Caco-2 (cell line): ENCODE results near the gene ADAD2. TPM values are rescaled to one million over a fixed set of nuclear protein-coding genes. Genes with fewer than 3 reads are reported as not detected.

Experiments used
- Bru-seq: library from RNA; stranded (reverse); fragments of 400-500 nt; gene quantifications from one replicate; lab custom pipeline; 2021; lab: Mats Ljungman, UMichigan
- BruChase-seq, 2 experiments: library from RNA; stranded (reverse); fragments of 400-500 nt; gene quantifications; one replicate each; lab custom pipeline; 2021; lab: Mats Ljungman, UMichigan
- BruUV-seq: library from RNA; stranded (reverse); fragments of 400-500 nt; replicated peaks from 2 replicates; lab custom pipeline; 2021; lab: Mats Ljungman, UMichigan
- CTCF ChIA-PET: fragments of 300-600 bp; sonication (Branson Sonifier 250); formaldehyde crosslinking; loops from one replicate; lab custom pipeline; 2022; ENCODE audit warnings: antibody characterized with exemption; lab: Charles Lee
- POLR2A ChIA-PET: fragments of 300-600 bp; sonication (Branson Sonifier 250); formaldehyde crosslinking; loops from one replicate; lab custom pipeline; 2022; ENCODE audit warnings: antibody characterized with exemption; lab: Charles Lee
- DNase-seq, 2 experiments: peaks; one replicate each; pipeline versions ENCODE4 v3.0.0 to v3.0.0-alpha.2; 2020 to 2022
- H3K27me3 ChIP-seq: replicated peaks from 2 replicates; pipeline ENCODE4 v1.6.0; 2011; ENCODE audit warnings: low read length; ENCODE audit not compliant: control insufficient read depth, insufficient read depth
- H3K36me3 ChIP-seq: 2 replicates; pipeline ENCODE4 v1.5.1; 2011; ENCODE audit warnings: low read length; ENCODE audit not compliant: control insufficient read depth, insufficient read depth
- H3K4me1 ChIP-seq: fragments of 250-450 bp; sonication (Bioruptor Pico); 2 replicates; pipeline ENCODE4 v1.5.1; 2020; ENCODE audit warnings: mild to moderate bottlenecking
- H3K4me3 ChIP-seq: 2 replicates; pipeline ENCODE4 v1.5.1; 2011; ENCODE audit warnings: low read depth, mild to moderate bottlenecking, control low read depth, low read length
- H3K9me3 ChIP-seq: fragments of 250-450 bp; sonication (Bioruptor Pico); 2 replicates; pipeline ENCODE4 v1.5.1; 2020; ENCODE audit warnings: mild to moderate bottlenecking, moderate library complexity
- H3K27ac Mint-ChIP-seq: one replicate; pipeline ENCODE4 v1.8.0; 2022; ENCODE audit warnings: mixed read lengths; ENCODE audit not compliant: unreplicated experiment
- H3K27me3 Mint-ChIP-seq: one replicate; pipeline ENCODE4 v1.8.0; 2022; ENCODE audit warnings: mixed read lengths; ENCODE audit not compliant: insufficient read depth, unreplicated experiment
- H3K36me3 Mint-ChIP-seq: one replicate; pipeline ENCODE4 v1.8.0; 2022; ENCODE audit warnings: mild to moderate bottlenecking, mixed read lengths; ENCODE audit not compliant: insufficient read depth, unreplicated experiment
- H3K4me1 Mint-ChIP-seq: one replicate; pipeline ENCODE4 v1.8.0; 2022; ENCODE audit warnings: low read depth, mixed read lengths; ENCODE audit not compliant: unreplicated experiment
- H3K4me3 Mint-ChIP-seq: one replicate; pipeline ENCODE4 v1.8.0; 2022; ENCODE audit warnings: mild to moderate bottlenecking, moderate library complexity, mixed read lengths; ENCODE audit not compliant: unreplicated experiment
- H3K9me3 Mint-ChIP-seq: one replicate; pipeline ENCODE4 v1.8.0; 2022; ENCODE audit warnings: mixed read lengths; ENCODE audit not compliant: unreplicated experiment
- intact Hi-C: fragments of 100-400 bp; cut with micrococcal nuclease; formaldehyde crosslinking; loops from one replicate; pipeline ENCODE4 v1.10.0; 2022; ENCODE audit not compliant: unreplicated experiment
- long read RNA-seq: library from polyadenylated mRNA; stranded (forward); transcript quantifications from one replicate; pipeline ENCODE4 v2.0.0, GENCODE V29; 2022
- total RNA-seq: library from RNA; stranded (reverse); gene quantifications from 2 replicates; pipeline ENCODE4 v1.2.3, GENCODE V29; 2022
- TF ChIP-seq, protein P1 (sequence below), 2 experiments: fragments of 200-600 bp in 1 of 2; IDR thresholded peaks; 1 replicate in 1 of 2; 2 replicates in 1 of 2; pipeline versions ENCODE4 v1.5.1 to v1.8.0; 2011 to 2022; ENCODE audit warnings: antibody characterized with exemption in 1 of 2, control low read depth in 1 of 2, inconsistent platforms in 1 of 2, low read depth in 1 of 2, low read length in 1 of 2, mild to moderate bottlenecking in 1 of 2, moderate library complexity in 1 of 2; ENCODE audit not compliant: insufficient read depth in 1 of 2, severe bottlenecking in 1 of 2, unreplicated experiment in 1 of 2

The ADAD2 gene
- total RNA-seq = not detected in 2 replicates
- Bru-seq, nascent RNA = not detected
- BruChase-seq, experiment 1, labeled RNA remaining after a 2-hour chase = not detected
- BruChase-seq, experiment 2, labeled RNA remaining after a 6-hour chase = not detected
- long read RNA-seq = 0 reads

DNA sequence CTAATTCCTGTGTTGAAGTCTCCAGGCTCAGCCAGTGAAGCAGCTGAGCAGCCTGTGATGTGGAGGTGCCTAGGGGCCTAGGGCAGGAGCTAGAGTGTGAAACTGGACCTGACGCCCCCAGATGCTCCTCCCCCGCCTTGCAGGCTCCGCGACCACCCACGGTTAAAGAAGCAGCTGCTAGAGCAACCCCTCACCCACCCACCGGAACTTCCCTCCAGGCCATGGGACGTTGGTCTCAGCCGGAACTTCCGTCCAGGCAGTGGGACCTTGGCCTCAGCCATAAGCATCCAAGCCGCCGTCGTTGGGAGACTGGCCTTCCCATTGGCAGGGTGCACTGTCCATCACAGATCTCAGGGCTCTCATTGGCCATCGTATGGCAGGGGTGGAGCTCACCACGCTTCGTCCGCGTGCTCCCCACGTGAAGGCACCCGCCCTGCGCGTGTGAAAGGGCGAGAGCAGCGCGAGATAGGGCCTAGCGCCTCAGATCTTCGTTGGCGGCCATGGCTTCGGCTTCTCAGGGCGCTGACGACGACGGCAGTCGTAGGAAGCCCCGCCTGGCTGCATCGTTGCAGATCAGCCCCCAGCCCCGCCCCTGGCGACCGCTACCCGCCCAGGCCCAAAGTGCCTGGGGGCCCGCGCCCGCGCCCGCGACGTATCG lies at the start of gene ADAD2:
ADAD2 (plus strand) TSS at position 427 of the 658 bp plus-strand sequence; CDS start at position 501, 74 bp downstream.
- H3K36me3 ChIP-seq = no peaks in the 10 kb centered on the region
- no TSS peak for BruUV-seq
- H3K27me3 Mint-ChIP-seq = no peaks in the 10 kb centered on the region
- TF ChIP-seq, protein P1, sequence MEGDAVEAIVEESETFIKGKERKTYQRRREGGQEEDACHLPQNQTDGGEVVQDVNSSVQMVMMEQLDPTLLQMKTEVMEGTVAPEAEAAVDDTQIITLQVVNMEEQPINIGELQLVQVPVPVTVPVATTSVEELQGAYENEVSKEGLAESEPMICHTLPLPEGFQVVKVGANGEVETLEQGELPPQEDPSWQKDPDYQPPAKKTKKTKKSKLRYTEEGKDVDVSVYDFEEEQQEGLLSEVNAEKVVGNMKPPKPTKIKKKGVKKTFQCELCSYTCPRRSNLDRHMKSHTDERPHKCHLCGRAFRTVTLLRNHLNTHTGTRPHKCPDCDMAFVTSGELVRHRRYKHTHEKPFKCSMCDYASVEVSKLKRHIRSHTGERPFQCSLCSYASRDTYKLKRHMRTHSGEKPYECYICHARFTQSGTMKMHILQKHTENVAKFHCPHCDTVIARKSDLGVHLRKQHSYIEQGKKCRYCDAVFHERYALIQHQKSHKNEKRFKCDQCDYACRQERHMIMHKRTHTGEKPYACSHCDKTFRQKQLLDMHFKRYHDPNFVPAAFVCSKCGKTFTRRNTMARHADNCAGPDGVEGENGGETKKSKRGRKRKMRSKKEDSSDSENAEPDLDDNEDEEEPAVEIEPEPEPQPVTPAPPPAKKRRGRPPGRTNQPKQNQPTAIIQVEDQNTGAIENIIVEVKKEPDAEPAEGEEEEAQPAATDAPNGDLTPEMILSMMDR (IDR thresholded peaks at IDR 0.05; ENCODE audit: insufficient read depth in 1 of 2, low read depth in 1 of 2, low read length in 1 of 2, severe bottlenecking in 1 of 2, unreplicated experiment in 1 of 2) = no peak
- intact Hi-C loops = no loop called here
- no peak within 1 kb of the TSS for H3K27ac Mint-ChIP-seq
- ChIA-PET CTCF (no interaction called here), POLR2A (no interaction called here)
- no peaks in the 10 kb centered on the region for H3K4me1 Mint-ChIP-seq
- H3K9me3 Mint-ChIP-seq = no peaks in the 10 kb centered on the region
- peaks cover 4% of the 10 kb centered on the region for H3K36me3 Mint-ChIP-seq
- H3K4me3 Mint-ChIP-seq = no peak within 1 kb of the TSS
- no peak within 1 kb of the TSS for H3K4me3 ChIP-seq
- no peaks in the 10 kb centered on the region for H3K9me3 ChIP-seq
- no peaks in the 10 kb centered on the region for H3K27me3 ChIP-seq
- peaks cover 9% of the 10 kb centered on the region; the same call in 1 of the 2 replicates for H3K4me1 ChIP-seq
- DNase-seq = peak; percentile 43 to 65

DNA sequence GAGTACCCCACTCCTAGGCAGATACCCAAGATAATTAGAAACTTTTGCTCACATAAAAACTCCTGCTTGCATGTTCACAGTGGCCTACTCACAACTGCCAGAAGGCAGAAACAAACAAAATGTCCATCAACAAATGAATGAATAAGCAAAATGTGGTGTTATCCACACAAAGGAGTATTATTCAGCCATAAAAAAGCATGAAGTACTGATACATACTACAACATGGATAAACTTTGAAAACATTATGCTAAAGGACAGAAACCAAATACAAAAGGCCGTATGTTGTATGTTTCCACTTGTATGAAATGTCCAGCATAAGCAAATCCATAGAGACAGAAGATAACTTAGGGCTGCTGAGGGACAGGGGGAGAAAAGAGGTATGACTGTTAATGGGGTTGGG lies 47.9 kb upstream of the ADAD2 start:
- Histone ChIP-seq H3K36me3 (no peaks in the 10 kb centered on the region), H3K27me3 (no peaks in the 10 kb centered on the region), H3K4me1 (no peaks in the 10 kb centered on the region), H3K9me3 (no peaks in the 10 kb centered on the region), H3K4me3 (no peak overlapping the region)
- intact Hi-C loops = no loop called here
- DNase-seq = no peak
- H3K27ac Mint-ChIP-seq = no peak overlapping the region
- H3K27me3 Mint-ChIP-seq = peaks cover 2% of the 10 kb centered on the region
- CTCF ChIA-PET = interaction anchor here (1.2 to 2.6 kb wide), 2 partner anchors 26 to 44 kb away, joined by 4 to 12 read pairs; partner anchors contain the start of genes MBTPS1 and TAF1C
- peaks cover 24% of the 10 kb centered on the region for H3K4me1 Mint-ChIP-seq
- no peaks in the 10 kb centered on the region for H3K9me3 Mint-ChIP-seq
- POLR2A ChIA-PET = no interaction called here
- peaks cover 16% of the 10 kb centered on the region for H3K36me3 Mint-ChIP-seq
- BruUV-seq = no TSS peak
- TF ChIP-seq, protein P1 (IDR thresholded peaks at IDR 0.05; ENCODE audit: insufficient read depth in 1 of 2, low read depth in 1 of 2, low read length in 1 of 2, severe bottlenecking in 1 of 2, unreplicated experiment in 1 of 2) = no peak
- H3K4me3 Mint-ChIP-seq = peak overlapping the region; percentile 93

DNA sequence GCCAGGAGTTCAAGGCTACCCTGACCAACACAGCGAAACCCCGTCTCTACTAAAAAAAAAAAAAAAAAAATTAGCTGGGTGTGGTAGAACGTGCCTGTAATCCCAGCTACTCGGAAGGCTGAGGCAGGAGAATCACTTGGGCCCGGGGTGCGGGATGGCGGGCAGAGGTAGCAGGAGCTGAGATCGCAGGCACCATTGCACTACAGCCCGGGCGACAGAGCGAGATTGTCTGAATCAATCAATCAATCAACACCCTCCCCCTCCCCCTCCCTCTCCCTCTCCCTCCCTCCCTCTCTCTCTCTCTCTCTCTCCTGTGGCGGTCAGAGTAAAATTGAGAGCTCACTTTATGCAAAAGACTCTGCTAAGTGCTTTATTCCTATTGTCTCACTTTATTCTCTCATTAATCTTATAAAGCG lies 47.2 kb upstream of the ADAD2 start:
- no peaks in the 10 kb centered on the region for H3K27me3 ChIP-seq
- TF ChIP-seq, protein P1 (IDR thresholded peaks at IDR 0.05; ENCODE audit: insufficient read depth in 1 of 2, low read depth in 1 of 2, low read length in 1 of 2, severe bottlenecking in 1 of 2, unreplicated experiment in 1 of 2) = no peak
- no peak for DNase-seq
- Mint-ChIP-seq H3K9me3 (no peaks in the 10 kb centered on the region), H3K36me3 (peaks cover 16% of the 10 kb centered on the region), H3K27ac (peak overlapping the region; percentile 88), H3K27me3 (peaks cover 4% of the 10 kb centered on the region), H3K4me3 (peak overlapping the region; percentile 93), H3K4me1 (peaks cover 21% of the 10 kb centered on the region)
- no peaks in the 10 kb centered on the region for H3K4me1 ChIP-seq
- intact Hi-C loops = no loop called here
- H3K4me3 ChIP-seq = peak overlapping the region; percentile 64
- H3K9me3 ChIP-seq = no peaks in the 10 kb centered on the region
- no TSS peak for BruUV-seq
- ChIA-PET POLR2A (no interaction called here), CTCF (interaction anchor here (0.6 to 2.6 kb wide), 3 partner anchors 13 to 43 kb away, joined by 4 to 12 read pairs (median 7); partner anchors contain the start of genes MBTPS1 and TAF1C)
- H3K36me3 ChIP-seq = no peaks in the 10 kb centered on the region
